Epithelial cell of proximal tubule (primary cell): ENCODE results near the gene HDC. TPM values are rescaled to one million over a fixed set of nuclear protein-coding genes. Genes with fewer than 3 reads are reported as not detected.

Experiments
- DNase-seq: peaks from one replicate; pipeline ENCODE4 v3.0.0-alpha.2; 2011; ENCODE audit warnings: low read depth
- H3K4me3 ChIP-seq: 2 replicates; pipeline ENCODE4 v1.5.1; 2011; ENCODE audit warnings: low read depth, mild to moderate bottlenecking, low read length
- total RNA-seq: library from RNA; depleted of rRNA; stranded (reverse); fragments of >200 nt; gene quantifications from 2 replicates; pipeline ENCODE4 v1.2.3, GENCODE V29; 2015
- TF ChIP-seq, protein P1 (sequence below): conservative IDR thresholded peaks from 2 replicates; pipeline ENCODE4 v1.5.1; 2012; ENCODE audit warnings: low read depth, mild to moderate bottlenecking, low read length

HDC gene
- total RNA-seq, 1 donor from 2014 or later = not detected

DNA sequence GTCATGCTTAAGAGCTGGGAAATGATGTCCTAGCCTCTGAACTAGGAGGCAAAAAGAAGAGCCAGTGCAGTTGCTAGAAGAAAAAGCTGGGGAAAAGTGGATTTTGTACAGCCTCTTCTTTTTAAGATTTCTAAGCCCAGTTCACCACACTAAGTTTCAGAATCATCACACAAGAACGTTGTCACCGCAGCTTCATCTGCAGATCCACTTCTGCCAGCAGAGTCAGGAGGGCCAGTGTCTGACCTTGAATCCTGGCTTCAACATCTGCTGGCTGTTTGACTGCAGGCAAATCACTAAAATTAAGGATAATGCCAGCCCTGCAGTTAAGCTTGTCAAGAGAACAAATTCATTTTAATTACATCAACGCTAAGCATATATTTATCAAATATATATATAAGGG lies 36.2 kb downstream of the HDC start:
- TF ChIP-seq, protein P1, sequence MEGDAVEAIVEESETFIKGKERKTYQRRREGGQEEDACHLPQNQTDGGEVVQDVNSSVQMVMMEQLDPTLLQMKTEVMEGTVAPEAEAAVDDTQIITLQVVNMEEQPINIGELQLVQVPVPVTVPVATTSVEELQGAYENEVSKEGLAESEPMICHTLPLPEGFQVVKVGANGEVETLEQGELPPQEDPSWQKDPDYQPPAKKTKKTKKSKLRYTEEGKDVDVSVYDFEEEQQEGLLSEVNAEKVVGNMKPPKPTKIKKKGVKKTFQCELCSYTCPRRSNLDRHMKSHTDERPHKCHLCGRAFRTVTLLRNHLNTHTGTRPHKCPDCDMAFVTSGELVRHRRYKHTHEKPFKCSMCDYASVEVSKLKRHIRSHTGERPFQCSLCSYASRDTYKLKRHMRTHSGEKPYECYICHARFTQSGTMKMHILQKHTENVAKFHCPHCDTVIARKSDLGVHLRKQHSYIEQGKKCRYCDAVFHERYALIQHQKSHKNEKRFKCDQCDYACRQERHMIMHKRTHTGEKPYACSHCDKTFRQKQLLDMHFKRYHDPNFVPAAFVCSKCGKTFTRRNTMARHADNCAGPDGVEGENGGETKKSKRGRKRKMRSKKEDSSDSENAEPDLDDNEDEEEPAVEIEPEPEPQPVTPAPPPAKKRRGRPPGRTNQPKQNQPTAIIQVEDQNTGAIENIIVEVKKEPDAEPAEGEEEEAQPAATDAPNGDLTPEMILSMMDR = no peak

DNA sequence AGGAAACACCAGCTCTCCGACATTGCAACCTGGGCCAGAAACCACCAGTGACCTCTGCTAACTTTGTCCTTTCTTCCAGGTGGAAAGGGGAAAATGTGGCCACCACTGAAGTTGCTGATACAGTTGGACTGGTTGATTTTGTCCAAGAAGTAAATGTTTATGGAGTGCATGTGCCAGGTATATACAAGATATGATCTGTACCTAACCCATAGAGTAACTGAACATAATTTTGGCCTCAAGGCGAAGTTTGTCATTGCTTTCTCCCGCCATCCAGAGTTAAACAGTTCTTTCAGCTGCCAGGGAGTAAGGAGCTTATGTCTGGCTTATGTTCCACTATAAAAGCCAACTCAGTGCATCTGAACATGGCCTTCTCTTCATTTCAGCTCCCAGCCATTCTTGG lies 36.7 kb downstream of the HDC start:
- H3K4me3 ChIP-seq = no peak overlapping the region
- TF ChIP-seq, protein P1 = no peak
- no peak for DNase-seq

More for the DNA sequence above, 36.2 kb downstream of the HDC start:
- DNase-seq = no peak
- H3K4me3 ChIP-seq = no peak overlapping the region

DNA sequence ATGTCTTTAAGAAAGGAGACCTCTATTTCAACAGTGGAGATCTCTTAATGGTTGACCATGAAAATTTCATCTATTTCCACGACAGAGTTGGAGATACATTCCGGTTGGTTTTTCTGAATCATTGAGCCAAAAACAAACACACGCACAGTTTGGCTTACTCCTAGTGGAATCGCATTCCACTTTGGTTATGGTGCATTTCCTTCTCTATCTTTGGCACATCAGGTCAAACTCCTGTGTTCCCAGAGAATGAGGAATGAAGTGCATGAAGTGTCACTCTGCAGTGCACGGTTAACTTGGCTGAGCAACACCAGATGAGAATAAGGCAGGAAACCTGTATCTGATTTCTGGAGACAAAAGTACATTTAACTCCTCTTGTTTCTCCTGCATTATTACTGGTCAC lies 38.5 kb downstream of the HDC start:
- TF ChIP-seq, protein P1 = no peak
- peak; percentile 90 for DNase-seq

DNA sequence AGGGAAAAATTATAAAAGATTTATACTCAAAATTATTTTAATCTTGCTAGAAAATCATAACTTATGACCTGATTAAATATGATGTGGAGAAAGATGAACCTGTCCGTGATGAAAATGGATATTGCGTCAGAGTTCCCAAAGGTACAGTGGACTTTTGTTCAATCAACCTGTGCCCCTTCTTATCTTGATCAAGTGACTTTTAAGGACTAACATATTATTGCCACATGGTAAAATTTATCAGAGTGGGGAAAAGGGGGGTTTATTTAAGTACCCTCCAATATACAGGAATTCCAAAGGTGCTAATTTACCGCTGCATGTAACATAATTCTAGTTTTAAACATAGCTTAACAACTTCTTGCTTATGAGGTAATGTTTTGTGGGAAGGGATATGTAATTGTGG lies 39.6 kb downstream of the HDC start:
- DNase-seq = no peak
- TF ChIP-seq, protein P1 = no peak
- no peak overlapping the region for H3K4me3 ChIP-seq

More for the DNA sequence above, 38.5 kb downstream of the HDC start:
- H3K4me3 ChIP-seq = no peak overlapping the region

DNA sequence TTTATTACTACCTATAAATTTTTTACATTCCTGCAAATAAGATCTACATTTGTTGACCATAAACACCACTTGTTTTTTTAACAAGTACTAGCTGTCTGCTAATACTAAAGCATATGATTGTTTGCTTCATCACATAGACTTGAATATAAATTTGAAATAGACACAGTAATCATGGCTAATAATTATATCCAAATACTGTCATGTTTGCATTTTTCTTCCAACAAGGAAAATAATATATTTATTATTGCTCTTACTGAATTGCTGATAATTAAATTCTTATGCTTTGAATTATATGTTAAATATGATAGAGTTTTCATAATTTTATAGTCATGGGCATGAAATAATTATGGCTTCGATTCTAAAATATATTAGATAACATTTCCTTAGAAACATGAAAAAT lies 40.5 kb downstream of the HDC start:
- no peak for DNase-seq
- no peak overlapping the region for H3K4me3 ChIP-seq
- TF ChIP-seq, protein P1 = no peak

DNA sequence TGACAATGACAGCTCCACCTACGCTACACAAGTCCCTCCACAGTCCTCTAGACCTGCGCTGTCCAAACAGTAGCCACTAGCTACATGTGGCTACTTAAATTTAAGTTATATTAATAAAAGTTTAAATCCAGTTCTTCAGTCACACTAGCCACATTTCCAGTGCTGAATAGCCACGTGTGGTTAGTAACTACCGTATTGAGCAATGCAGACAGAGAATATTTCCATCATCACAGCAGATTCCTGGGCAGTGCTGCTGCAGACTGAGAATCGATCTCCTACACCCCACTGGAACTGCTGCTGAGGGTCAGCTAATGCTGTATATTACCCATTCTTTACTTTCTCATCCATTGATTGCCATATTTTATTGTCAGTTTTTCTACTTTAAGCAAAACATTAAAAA lies 40.9 kb downstream of the HDC start:
- no peak for DNase-seq
- TF ChIP-seq, protein P1 = no peak

DNA sequence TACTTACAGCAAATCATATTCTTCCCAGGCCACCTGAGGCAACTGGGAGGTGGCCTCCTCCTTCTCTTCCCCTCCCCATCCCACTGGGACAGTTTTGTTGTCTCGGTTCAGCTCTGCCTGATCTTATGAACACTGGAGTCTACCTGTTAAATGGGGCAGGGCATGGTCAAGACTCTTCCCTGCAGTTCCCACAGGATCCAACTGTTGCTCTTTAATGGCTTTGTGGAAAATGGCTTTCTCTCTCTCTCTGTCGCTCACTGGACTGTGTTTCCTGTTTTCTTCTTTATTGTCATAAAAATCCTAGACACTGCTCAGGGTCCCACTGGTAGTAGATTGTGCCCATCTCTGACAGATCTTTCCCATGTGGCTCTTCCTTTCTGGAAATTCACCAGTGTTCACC lies 43.3 kb downstream of the HDC start:
- no peak for DNase-seq
- TF ChIP-seq, protein P1 = no peak
- no peak overlapping the region for H3K4me3 ChIP-seq

More for the DNA sequence above, 40.9 kb downstream of the HDC start:
- H3K4me3 ChIP-seq = no peak overlapping the region
